ACHN (cell line): Measurements from ENCODE around the gene GRK5.
"Not testable (repeated sequence)": the region's sequence is repeated elsewhere in the genome, so short reads cannot be mapped to it uniquely, and the experiment has no call there.

Experiments used
- DNase-seq: peaks from one replicate; pipeline ENCODE4 v3.0.0-alpha.2; 2015
- in situ Hi-C: cut with HindIII; loops from 2 replicates; pipeline ENCODE4 v1.10.0; 2017; ENCODE audit warnings: low sequenced_read_pairs, low pct_ligation_motif_present, low pct_unique_long_range_greater_than_20kb

GRK5 gene

DNA sequence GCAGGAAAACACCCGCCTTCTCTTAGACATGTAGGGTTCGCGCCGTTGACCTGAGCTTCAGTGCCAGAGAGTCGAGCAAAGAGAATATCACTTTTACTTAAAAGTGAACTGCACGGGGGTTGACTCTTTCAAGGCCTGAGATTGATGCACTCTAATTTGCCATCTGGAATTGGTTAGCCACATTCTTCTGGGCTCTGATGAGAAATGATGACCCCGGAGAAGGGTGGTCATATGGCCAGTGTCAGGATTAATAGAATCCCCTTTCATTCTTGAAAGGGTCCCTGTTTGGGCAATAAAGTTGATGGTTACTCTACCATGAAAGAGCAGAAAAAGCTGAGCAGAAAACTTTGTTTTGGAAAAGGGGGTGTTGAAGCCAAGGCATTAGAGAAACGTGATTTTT lies 31.2 kb downstream of the GRK5 start:
- DNase-seq, result no peak
- in situ Hi-C loops, result no loop called here

DNA sequence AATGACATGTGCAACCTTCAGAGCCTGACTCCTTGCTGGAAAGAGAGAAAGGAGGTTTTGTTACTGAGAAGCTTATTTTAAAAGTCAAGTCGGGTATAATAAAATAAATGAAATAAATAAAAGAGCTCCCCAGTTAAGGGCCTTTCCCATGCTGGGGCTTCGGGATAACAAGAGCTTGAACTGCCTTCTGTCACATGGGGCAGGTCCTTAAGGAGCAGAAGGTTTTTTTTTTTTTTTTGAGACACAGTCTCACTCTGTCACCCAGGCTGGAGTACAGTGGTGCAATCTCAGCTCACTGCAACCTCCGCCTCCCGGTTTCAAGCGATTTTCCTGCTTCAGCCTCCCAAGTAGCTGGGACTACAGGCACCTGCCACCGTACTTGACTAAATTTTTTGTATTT lies 31.6 kb downstream of the GRK5 start:
- in situ Hi-C loops, DNase-seq: not testable (repeated sequence)

DNA sequence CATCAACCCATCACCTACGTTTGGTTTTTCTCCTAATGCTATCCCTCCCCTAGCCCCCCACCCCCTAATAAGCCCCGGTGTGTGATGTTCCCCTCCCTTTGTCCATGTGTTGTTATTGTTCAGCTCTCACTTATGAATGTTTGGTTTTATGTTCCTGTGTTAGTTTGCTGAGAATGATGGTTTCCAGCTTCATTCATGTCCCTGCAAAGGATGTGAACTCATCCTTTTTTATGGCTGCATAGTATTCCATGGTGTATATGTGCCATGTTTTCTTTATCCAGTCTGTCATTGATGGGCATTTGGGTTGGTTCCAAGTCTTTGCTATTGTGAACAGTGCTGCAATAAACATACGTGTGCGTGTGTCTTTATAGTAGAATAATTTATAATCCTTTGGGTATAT lies 32.3 kb downstream of the GRK5 start:
- DNase-seq, in situ Hi-C loops: not testable (repeated sequence)

DNA sequence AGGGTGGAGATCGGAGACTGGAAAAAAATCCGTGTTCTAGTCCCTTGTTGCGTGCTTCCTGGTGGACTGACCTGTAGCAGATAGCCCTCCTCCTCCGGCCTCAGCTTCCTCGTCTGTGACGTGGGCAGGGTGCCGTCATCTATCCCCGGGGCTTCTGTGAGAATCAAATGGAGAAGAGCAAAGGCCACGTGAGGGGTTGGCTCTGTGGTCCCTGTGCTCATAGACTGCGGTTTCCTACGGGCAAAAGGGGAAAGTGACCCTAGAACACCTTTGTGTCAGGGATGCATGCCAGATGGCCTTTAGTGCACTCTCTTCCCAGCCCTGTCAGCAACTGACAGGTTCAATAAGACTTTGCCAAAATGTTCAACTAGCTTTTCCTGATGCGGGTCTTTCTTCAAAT lies 33.7 kb downstream of the GRK5 start:
- no peak for DNase-seq
- in situ Hi-C loops, result no loop called here

DNA sequence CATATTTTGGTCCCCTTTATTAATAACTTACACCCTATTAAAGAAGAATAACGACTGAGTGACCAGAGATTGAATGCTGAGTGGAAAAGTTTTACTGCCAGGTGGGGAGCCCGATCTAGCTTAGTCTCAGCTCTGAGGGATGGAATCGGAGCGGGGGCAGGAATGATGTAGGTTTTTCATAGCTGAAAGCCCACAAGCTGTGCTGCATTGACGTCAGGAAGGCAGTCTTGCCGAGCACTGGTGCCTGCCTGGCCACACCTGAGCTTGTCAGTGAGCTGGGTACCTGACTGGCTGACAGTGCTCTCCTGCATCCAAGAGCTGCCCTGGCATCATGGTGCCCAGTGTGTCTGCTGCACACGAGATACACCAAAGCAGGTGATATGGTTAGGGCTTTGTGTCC lies 34.8 kb downstream of the GRK5 start:
- in situ Hi-C loops, result no loop called here
- DNase-seq, result no peak

DNA sequence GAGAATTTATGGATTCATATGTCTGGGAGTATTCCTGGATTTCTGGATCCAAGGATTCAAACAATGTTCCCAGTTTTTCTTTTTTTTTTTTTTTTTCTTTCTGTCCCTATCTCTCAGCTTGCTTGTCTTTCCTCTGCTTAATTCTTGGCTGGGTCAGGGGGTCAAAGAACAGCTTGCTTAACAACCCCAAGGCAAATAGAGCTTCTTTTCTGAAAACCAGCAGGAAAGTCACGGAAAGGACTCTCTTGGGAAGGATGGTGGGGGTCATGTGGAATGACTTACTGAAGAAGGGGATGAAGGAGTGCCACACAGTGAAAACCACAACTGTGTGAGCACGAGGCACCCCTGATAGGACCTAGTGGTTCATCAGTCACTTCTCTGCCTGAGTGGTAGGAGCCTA lies 36.1 kb downstream of the GRK5 start:
- in situ Hi-C loops, result no loop called here
- DNase-seq, result no peak

DNA sequence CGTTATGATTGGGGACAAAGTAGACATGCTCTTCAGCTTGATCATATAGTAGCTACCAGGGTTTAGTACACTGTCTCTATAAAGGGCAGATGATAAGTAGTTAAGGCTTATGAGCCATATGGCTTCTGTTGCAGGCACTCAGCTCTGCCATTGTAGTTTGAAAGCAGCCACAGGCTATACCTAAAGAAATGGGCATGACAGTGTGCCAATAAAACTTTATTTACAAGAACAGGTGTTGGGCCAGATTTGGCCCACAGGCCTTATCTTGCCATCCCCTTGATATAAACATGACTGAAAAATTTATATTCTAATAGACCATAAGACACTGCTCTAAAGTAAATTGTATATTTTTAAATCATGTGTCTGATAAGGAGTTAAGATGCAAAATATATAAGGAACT lies 36.6 kb downstream of the GRK5 start:
- in situ Hi-C loops, result no loop called here
- DNase-seq, result no peak

DNA sequence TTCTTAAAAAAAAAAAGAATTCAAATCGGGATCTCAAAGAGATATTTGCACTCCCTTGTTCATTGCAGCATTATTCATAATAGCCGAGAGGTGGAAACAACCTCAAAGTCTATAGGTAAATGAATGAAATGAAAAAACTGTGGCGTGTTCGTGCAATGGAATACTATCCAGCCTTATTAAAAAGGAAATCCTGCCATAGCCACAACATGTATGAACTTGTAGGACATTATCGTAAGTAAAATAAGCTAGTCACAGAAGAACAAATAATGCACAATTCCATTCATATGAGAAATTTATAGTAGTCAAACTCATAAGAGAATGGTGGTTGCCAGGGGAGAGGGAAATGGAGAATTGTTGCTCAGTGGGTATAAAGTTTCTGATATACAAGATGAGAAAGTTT lies 37.9 kb downstream of the GRK5 start:
- in situ Hi-C loops, result no loop called here
- no peak for DNase-seq

DNA sequence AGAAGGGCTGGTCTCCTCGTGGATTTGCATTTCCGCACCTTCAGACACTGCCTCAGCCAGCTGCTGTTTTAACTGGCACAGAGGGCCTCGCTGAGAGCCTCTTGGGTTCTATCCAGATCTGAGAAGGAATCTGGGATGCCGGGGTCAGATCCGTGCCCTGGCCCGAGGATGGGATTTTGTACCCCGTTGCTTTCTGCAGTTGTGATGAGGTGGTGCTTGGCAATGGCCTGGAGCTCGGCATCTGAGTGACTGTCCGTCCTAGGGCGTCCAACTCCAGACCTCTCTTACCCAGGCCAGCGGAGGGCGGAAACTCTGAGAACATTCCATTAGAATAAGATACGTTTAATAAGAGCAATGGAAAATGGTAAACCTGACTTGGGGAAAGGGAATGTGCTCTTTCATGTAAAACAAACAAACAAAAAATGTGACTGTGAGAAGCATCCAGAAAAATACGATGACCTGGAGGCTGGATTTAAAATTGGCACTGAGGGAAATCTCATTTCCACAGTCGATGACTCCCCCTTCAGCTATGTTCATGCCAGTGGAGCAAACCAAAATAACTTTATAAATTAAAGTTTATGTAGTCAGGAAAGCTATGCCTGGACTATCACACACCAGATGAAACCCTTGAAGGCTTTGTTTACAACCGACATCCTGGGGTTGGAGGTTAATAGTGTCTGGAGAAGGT lies 39.6 kb downstream of the GRK5 start:
- DNase-seq, result no peak

DNA sequence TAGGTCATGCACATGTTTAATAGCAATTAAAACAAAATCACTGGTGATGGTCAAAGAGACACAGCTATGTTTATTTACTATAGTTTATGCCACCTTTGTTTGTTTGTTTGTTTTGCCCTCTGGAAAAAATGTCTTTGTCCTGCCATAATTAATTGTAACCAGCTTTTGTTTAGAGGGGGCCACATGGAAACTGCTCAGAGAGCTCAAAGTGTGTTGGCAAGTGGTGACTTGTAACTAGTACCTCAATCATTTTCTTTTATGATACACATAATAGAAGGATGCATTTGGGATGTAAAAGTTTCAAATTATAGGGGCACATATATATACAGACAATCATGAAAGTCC lies 40.2 kb downstream of the GRK5 start:
- in situ Hi-C loops, result no loop called here

More for the DNA sequence above, 39.6 kb downstream of the GRK5 start:
- in situ Hi-C loops, result no loop called here

DNA sequence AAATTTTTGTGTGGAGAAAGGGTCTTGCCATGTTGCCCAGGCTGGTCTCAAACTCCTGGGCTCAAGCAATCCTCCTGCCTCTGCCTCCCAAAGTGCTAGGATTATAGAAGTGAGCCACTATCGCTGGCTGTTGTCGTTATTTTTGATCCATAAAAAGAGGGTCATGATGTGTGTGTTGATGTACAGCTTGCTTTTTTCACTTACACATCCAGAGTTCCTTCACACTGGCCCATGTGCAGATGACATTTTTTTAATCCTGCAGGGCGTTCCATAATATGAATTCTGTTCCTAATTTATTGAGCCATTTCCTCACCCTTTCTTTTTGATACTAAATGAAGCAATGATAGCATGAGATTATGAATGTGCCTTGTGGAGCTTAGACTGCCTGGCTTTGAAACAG lies 40.8 kb downstream of the GRK5 start:
- DNase-seq, result no peak
- in situ Hi-C loops, result no loop called here

More for the DNA sequence above, 40.2 kb downstream of the GRK5 start:
- DNase-seq, result no peak

DNA sequence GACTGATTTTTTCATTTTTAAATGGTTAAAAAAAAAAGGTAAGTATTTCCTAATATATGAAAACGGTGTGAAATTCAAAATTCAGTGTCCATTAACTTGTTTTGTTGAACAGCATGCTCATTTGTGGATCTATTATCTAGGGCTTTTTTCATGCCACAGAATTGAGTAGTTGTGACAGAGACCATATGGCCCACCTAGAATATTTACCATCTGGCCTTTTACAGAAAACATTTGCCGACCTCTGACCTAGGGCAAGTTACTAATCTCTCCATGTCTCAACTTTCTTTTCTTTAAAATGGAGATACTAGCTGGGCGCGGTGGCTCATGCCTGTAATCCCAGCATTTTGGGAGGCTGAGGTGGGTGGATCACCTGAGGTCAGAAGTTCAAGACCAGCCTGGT lies 41.3 kb downstream of the GRK5 start:
- no peak for DNase-seq
- in situ Hi-C loops, result no loop called here

DNA sequence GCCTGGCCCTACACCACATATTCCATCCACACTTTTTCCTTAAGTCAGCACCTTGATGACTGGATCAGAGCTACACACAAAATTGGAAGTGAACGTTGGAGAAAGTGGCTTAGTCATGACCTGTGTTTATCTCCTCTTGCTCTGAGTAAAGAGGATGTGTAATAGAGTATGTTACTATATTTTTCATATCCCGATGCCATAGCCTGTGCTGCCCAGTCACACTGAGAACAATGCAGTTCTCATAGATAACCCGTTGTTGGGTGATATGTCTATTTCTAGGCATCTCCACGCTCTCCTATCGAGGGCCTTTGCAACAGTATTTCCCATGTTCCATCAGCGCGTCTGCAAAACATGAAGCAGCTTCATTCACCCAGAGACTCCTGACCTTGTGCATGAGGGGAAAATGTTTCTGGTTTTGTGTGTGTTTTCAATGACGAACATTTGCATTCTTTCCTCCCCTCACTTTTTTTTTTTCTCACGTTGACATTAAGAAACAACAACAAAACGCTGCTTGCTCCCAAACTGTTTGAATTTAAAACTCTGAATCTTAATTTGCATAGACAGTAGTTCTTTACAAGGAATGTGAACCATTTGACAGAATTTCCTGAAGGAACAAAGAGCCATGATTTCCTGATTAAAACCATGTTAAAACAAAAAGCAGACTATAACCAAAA lies 43.4 kb downstream of the GRK5 start:
- in situ Hi-C loops, result no loop called here
- peak; percentile 41 for DNase-seq

DNA sequence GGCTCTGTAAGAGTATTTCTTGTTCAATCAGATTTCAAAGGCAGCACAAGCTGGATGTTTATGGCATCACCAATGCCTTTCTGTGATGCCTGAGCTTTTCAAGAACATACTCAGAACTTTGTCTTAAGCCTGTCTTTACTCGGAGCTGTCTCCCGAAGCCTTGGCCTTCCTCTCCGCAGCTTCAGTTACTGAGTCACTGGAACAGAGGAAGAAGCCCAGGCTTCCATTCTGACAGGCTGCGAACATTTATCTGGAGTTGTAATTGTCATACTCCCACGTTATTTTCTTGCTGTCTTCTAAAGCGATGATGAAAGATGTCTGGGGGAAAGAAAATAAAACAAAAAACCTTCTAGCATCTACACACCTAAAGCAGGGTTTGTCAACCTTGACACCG lies 43.9 kb downstream of the GRK5 start:
- DNase-seq, result no peak
- in situ Hi-C loops, result no loop called here

DNA sequence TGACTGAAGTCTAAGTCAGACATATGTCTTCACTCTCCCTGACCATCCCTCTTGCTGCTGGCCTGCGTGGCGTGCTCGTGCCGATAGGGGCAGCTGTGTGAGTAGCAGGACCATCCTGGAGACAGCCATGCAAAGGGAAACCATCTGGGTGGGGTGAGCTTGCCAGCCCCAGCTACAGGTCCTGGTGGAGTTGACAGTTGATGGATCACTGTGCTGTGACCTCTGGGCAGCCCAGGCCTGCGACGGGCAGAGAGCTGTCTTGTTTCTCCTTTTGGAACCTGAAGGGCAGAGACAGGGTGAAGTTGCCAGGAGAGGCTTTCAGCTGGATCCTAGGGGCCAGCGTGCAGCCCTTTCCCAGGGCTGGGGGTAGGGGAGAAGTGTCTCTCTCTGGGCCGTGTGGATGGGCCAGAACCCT lies 44.7 kb downstream of the GRK5 start:
- in situ Hi-C loops, result no loop called here
- no peak for DNase-seq

DNA sequence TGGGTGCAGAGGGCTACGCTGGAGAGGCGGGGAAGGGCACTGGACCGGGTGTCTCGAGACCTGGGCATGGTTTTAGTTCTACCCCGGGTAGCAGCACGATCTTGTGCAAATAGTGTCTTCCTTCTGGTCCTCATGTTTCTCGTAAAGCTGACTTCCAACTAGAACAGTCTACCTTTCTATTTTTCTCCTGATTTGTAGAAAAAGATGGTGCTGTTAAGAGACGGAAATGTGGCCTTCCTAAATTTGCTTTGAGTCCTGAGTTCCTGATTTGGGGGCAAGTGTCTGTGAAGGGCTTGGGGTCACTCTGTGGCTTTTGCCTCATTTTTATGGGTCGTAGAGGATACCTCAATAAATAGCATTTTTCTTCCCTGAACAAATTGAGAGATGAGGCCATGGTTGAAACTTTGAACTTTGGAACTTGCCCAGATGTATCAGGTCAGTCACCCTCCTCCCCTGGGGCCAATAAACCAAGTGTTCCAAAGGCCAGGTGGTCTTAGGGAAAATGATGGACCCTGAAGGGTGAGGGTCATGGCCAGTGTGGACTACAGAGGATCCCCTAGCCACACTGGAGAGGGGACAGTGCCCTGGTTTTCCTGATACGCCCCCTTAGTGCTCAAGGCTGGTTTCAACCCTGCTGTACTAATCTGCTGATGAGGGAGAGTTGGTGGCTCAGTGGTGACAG lies 45.2 kb downstream of the GRK5 start:
- no peak for DNase-seq
- in situ Hi-C loops, result no loop called here

DNA sequence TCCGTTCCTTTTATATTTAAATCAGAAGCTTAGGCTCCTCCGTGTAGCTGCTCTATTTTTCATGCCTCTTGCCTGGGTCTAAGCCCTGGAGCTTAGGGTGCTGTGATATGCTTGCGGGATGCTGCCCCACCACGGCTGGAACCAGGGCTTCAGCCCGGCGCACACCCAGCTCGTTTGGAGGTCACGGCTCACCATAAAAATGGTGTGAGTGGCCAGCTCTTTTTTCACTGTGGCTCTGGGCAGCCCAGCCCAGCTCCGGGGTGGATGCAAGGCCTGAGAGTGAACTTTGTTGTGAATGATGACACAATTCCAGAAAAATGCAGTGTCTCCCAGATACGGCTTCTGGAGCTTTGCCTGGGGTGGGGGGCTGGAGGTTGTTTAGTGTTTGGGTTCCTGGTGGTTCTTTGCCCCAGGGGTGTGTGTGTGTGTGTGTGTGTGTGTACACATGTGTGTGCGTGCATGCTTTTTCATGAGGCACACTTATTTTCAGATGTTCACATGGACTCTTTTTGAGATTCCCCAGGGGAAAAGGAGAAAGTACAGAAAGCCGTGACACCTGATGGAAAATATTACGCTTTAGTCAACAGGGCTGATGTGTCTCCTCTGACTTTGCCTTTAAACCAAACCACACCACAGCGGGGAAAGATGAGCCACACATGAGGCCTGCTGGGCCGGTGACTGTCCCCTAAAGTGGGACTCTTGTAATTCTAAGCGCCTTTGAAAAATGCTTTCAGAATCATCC lies 46.2 kb downstream of the GRK5 start:
- DNase-seq, result peak; percentile 96

DNA sequence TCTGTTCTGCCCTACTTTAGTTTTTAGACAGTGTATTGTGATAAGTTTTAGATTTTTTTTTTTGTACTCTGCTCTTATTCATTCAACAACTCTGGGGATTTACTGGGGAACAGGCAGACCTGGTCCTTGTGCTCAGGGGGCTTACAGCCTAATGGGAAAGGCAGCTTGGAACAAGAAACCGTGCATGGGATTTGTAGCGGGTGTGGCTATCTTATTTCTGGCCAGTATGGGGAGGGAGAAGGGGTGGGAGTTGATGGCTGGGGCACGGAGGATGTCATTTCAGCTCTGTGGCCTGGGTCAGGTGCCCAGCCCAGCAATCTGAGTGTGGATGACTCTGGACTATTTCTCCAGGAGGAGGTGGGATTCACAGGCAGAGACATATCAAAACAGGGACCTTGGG lies 47.0 kb downstream of the GRK5 start:
- in situ Hi-C loops, result no loop called here
- DNase-seq, result no peak

More for the DNA sequence above, 46.2 kb downstream of the GRK5 start:
- in situ Hi-C loops, result no loop called here

DNA sequence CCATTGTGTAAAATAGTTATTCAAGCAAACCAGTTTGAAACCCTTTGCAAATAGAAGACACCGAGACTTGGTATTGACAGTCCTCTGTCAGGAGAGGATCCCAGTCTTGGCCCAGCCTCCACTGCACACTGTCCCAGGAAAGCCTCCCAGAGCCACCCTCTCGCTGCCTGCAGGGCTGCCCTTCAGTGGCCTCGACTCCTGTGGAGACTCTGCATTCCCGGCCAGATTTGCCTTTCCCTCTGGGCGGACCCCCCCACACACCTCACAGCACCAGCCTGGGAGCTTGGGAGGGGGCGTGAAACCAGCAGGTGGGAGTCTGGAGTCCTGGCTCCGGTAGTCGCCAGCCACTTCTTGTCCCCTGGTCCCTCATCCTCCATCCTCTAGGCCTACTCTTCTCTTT lies 48.7 kb downstream of the GRK5 start:
- no peak for DNase-seq
- in situ Hi-C loops, result no loop called here
